ENCODE results near the gene TTLL4.

The TTLL4 gene

DNA sequence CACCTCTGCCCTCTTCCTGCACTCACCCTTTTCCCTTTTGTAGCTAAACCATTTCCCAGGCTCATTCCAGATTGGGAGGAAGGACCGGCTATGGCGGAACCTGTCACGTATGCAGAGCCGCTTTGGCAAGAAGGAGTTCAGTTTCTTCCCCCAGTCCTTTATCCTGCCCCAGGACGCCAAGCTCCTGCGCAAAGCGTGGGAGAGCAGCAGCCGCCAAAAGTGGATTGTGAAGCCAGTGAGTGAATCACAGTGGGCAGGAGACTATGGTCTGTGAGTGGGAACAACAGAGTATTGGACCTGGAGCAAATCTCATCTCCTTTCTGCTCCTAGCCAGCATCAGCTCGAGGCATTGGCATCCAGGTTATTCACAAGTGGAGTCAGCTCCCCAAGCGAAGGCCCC lies 36.3 kb downstream of the TTLL4 start:
- Histone ChIP-seq H3K36me3 (ENCODE audit: insufficient read depth, low read length) (peaks cover 81% of the 10 kb centered on the region), H3K9ac (ENCODE audit: low read depth, low read length, poor library complexity, severe bottlenecking) (no peak overlapping the region), H3K9me2 (replicated peaks; ENCODE audit: low read depth, low read length) (no peaks in the 10 kb centered on the region), H3K4me1 (ENCODE audit: insufficient read depth, low read length, poor library complexity, severe bottlenecking) (no peaks in the 10 kb centered on the region), H3F3A (ENCODE audit: low read depth) (no peaks in the 10 kb centered on the region), H3K4me3 (ENCODE audit: low read length, poor library complexity, severe bottlenecking) (no peak overlapping the region), H3K79me2 (ENCODE audit: insufficient read depth, low read length) (no peaks in the 10 kb centered on the region), H3K27me3 (ENCODE audit: insufficient read depth, low read length, poor library complexity, severe bottlenecking) (no peaks in the 10 kb centered on the region), H2AFZ (ENCODE audit: low read length) (no peak overlapping the region), H4K20me1 (ENCODE audit: insufficient read depth, low read length, poor library complexity, severe bottlenecking) (no peaks in the 10 kb centered on the region), H3K9me3 (ENCODE audit: insufficient read depth, low read depth, low read length) (no peaks in the 10 kb centered on the region), H3K4me2 (ENCODE audit: low read depth, low read length, poor library complexity, severe bottlenecking) (no peak overlapping the region)
- TF ChIP-seq, protein P1, sequence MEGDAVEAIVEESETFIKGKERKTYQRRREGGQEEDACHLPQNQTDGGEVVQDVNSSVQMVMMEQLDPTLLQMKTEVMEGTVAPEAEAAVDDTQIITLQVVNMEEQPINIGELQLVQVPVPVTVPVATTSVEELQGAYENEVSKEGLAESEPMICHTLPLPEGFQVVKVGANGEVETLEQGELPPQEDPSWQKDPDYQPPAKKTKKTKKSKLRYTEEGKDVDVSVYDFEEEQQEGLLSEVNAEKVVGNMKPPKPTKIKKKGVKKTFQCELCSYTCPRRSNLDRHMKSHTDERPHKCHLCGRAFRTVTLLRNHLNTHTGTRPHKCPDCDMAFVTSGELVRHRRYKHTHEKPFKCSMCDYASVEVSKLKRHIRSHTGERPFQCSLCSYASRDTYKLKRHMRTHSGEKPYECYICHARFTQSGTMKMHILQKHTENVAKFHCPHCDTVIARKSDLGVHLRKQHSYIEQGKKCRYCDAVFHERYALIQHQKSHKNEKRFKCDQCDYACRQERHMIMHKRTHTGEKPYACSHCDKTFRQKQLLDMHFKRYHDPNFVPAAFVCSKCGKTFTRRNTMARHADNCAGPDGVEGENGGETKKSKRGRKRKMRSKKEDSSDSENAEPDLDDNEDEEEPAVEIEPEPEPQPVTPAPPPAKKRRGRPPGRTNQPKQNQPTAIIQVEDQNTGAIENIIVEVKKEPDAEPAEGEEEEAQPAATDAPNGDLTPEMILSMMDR (conservative IDR thresholded peaks at IDR 0.05; ENCODE audit: low read length): no peak
- TF ChIP-seq EZH2phosphoT487 (IDR thresholded peaks at IDR 0.05; ENCODE audit: borderline replicate concordance): no peak

DNA sequence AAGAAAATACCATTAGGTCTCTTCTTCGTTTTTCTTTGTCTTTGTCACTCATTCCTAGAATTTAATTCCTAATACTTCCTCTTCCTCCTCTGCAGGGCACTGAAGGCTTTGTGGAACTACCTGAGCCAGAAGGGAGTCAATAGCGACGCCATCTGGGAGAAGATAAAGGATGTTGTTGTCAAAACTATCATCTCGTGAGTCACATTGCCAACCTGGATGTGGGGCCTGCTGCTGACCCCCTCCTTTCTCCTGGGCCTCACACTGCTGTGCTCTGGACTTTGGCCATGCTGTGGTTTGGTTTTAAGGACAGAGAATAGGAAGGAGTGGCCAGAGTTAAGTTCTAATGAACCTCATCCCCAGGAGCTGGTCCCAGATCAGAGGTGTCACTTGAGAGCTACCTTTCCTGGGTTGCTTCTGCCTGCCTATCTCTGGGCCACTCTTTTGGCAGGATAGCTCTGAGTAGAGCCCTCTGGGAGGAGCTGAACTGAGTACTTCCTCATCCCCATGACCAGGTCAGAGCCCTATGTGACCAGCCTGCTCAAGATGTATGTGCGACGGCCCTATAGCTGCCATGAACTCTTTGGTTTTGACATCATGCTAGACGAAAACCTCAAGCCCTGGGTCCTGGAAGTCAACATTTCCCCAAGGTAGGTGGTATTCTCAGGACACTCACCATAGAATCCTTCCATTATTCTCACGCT lies 38.3 kb downstream of the TTLL4 start:
- Histone ChIP-seq H3K9me2 (replicated peaks; ENCODE audit: low read depth, low read length) (no peaks in the 10 kb centered on the region), H3K9ac (ENCODE audit: low read depth, low read length, poor library complexity, severe bottlenecking) (no peak overlapping the region), H3K9me3 (ENCODE audit: insufficient read depth, low read depth, low read length) (no peaks in the 10 kb centered on the region), H3K36me3 (ENCODE audit: insufficient read depth, low read length) (peaks cover 86% of the 10 kb centered on the region), H3K4me1 (ENCODE audit: insufficient read depth, low read length, poor library complexity, severe bottlenecking) (no peaks in the 10 kb centered on the region), H3F3A (ENCODE audit: low read depth) (no peaks in the 10 kb centered on the region), H3K4me3 (ENCODE audit: low read length, poor library complexity, severe bottlenecking) (no peak overlapping the region), H2AFZ (ENCODE audit: low read length) (no peak overlapping the region), H3K4me2 (ENCODE audit: low read depth, low read length, poor library complexity, severe bottlenecking) (no peak overlapping the region), H4K20me1 (ENCODE audit: insufficient read depth, low read length, poor library complexity, severe bottlenecking) (no peaks in the 10 kb centered on the region), H3K27me3 (ENCODE audit: insufficient read depth, low read length, poor library complexity, severe bottlenecking) (no peaks in the 10 kb centered on the region), H3K79me2 (ENCODE audit: insufficient read depth, low read length) (no peaks in the 10 kb centered on the region)
- TF ChIP-seq, protein P1 (conservative IDR thresholded peaks at IDR 0.05; ENCODE audit: low read length): no peak
- TF ChIP-seq EZH2phosphoT487 (IDR thresholded peaks at IDR 0.05; ENCODE audit: borderline replicate concordance): no peak

DNA sequence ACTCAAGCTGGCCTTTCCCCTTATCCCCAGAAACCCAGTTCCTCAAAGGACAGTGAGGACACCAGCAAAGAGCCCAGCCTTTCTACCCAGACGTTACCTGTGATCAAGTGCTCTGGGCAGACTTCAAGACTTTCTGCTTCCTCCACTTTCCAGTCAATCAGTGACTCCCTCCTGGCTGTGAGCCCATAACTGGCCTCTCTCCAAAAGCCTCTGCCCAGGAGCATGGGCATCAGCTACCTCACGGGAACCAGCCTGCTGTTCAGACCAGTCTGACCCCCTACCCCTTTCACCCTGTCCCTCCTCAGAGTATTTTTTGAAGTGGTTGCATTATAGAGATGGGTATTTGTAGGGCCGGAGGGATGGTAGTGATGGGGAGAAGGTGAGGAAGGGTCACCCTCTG lies 43.6 kb downstream of the TTLL4 start:
- Histone ChIP-seq H3K4me1 (ENCODE audit: insufficient read depth, low read length, poor library complexity, severe bottlenecking) (no peaks in the 10 kb centered on the region), H3K9ac (ENCODE audit: low read depth, low read length, poor library complexity, severe bottlenecking) (no peak overlapping the region), H3K4me2 (ENCODE audit: low read depth, low read length, poor library complexity, severe bottlenecking) (no peak overlapping the region), H3K27me3 (ENCODE audit: insufficient read depth, low read length, poor library complexity, severe bottlenecking) (no peaks in the 10 kb centered on the region), H3K9me2 (replicated peaks; ENCODE audit: low read depth, low read length) (no peaks in the 10 kb centered on the region), H3K36me3 (ENCODE audit: insufficient read depth, low read length) (peaks cover 63% of the 10 kb centered on the region; the same call in 1 of the 2 replicates), H3F3A (ENCODE audit: low read depth) (no peaks in the 10 kb centered on the region), H4K20me1 (ENCODE audit: insufficient read depth, low read length, poor library complexity, severe bottlenecking) (no peaks in the 10 kb centered on the region), H3K79me2 (ENCODE audit: insufficient read depth, low read length) (no peaks in the 10 kb centered on the region), H2AFZ (ENCODE audit: low read length) (no peak overlapping the region), H3K9me3 (ENCODE audit: insufficient read depth, low read depth, low read length) (no peaks in the 10 kb centered on the region), H3K4me3 (ENCODE audit: low read length, poor library complexity, severe bottlenecking) (no peak overlapping the region)
- TF ChIP-seq, protein P1 (conservative IDR thresholded peaks at IDR 0.05; ENCODE audit: low read length): no peak

All from Loucy (cell line).